GM19025 (cell line): ENCODE measurements around the gene USP7.
"Not testable (repeated sequence)": the region's sequence is repeated elsewhere in the genome, so short reads cannot be mapped to it uniquely, and the experiment has no call there.

ENCODE experiments used
- ATAC-seq: cut with Tn5 transposase; IDR thresholded peaks from one replicate; pipeline ENCODE4 v1.9.1; 2021; ENCODE audit warnings: mild to moderate bottlenecking, low read depth, moderate library complexity; ENCODE audit not compliant: unreplicated experiment

Gene USP7

DNA sequence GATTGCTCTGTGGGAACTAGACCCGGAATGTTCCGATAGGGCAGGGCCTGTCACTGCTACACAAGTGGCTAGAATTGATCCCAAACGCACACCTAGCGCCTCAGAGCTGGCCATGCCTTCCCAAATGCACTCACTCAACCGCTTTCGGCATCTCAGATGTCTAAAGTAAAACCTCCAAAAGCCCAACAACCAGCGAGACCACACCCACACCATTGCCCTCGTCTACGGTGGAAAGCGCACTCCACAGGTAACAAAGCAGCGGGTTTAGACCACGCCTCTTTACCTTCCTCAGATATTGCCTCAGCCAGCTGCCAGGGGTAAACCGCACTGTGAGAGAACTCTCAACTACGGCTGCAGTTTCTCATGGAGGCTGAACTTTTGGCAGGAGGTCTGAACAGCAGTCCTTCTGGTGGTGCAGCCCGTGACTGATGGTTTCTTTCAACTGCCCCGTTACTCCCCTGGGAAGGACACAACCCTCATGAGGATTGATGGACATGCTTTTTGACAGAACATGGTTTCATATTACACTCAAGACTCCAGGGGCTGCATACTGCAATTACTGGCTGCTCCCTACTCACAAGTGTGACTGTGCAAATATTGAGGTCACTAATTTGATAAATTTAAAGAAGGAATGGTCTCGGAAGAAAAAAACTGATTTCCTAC, 34.5 kb downstream of the USP7 start:
- ATAC-seq = peak; percentile 71

DNA sequence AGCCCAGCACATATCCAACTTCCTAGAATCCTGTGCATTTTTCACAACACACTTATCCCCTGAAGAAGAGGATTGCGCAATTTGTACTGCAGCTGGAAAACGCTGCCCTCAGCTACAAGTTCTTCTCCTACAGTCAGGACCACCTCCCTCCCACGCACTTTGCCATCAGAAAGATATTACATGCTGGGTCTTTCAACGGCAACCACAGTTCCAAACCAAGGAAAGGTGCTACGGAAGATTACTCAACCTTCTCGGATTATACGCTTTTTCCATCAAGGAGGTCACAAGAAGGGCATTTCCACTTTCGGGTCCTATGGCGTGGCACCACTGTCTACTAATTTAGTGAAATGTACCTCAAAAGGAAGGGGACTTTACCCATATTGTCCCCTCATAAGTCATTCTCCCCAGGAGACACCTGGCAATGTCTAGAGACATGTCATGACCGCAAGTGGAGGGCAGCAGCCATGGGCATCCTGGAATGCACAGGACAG, 35.2 kb downstream of the USP7 start:
- ATAC-seq = no peak

DNA sequence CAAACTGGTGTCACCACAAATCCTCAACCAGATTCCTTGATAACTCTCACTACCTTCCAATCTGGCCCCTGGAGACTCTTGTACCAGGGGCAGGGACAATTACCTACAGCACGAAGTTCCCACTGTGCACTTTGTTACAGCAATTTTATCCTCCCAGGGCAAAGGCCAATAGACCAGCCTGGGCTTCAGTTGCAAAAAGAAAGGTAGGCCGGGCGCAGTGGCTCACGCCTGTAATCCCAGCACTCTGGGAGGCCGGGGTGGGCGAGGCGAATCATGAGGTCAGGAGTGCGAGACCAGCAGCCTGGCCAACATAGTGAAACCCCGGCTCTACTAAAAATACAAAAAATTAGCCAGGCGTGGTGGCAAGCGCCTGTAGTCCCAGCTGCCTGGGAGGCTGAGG, 36.9 kb downstream of the USP7 start:
- no peak for ATAC-seq

- no peak for ATAC-seq
Measured at GRCh38 chr16:8925455-8925854, 38.3 kb downstream of the USP7 start.

GRCh38 chr16:8924214-8924613, 39.5 kb downstream of the USP7 start:
- ATAC-seq = no peak

GRCh38 chr16:8923199-8923598, 40.5 kb downstream of the USP7 start:
- no peak for ATAC-seq

DNA sequence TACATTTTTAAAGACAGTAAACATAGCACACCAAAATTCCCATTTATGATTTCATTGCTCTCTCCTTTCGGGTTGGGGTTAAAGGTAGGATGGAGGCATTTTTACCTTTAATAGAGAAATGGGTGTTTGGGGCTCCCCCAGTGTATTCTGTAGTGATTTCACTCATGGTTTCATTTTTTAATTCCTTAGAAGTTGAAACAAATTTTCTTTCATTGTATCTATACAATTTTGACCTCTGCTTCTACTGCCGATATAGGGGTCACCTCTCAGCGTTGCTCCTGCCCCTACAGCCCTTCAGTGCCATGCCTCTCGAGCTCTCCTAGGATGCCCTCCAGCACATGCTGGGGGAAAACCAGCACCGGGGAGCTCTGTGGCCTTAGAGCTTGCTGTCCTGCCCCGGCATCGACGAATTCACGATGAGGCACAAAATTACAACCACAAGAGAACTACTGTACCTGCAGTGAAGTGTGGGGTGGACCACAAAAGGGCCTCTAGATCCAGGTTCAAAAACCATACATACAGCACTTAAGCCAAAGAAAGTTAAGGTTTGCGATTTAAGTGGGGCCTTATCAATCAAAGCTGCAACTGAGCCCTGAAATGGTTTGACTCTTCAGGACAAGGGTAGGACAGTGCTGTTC, 42.2 kb downstream of the USP7 start:
- no peak for ATAC-seq

DNA sequence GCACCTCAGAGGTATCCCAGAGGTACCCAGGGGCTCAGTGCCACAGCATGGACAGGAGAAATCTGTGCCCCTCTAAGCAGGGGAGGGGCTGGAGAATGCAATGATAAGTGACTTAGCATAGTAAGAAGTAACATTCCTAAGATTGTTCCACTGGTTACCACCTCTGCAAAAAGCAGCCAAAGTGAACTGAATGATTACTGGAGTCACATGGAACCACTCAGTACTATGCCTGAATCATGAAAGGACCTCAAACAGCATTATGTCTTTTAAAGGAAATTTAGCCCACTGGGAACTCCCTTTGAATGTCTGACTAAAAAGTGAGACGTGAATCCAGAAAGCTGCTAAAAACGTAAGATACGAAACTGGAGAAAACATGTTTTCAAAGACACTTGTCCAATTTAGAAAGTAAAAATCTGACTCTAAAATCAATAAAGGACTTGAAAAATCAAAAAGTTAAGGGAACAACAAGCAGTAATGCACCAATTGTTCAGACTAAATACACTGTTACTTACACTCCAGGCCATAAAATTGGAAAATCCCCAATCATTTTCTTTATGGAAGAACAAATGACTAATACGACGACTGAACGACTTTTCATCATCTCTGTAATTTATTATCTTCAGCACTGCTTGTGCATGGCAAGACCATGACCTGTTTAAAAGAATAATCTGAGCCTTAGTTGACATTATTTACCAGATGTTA, 42.9 kb downstream of the USP7 start:
- ATAC-seq = no peak

- ATAC-seq = no peak
Measured at GRCh38 chr16:8919934-8920462, 43.7 kb downstream of the USP7 start.

GRCh38 chr16:8919089-8919933, 44.4 kb downstream of the USP7 start:
- ATAC-seq = no peak

GRCh38 chr16:8917336-8917735, 46.4 kb downstream of the USP7 start:
- ATAC-seq = not testable (repeated sequence)

DNA sequence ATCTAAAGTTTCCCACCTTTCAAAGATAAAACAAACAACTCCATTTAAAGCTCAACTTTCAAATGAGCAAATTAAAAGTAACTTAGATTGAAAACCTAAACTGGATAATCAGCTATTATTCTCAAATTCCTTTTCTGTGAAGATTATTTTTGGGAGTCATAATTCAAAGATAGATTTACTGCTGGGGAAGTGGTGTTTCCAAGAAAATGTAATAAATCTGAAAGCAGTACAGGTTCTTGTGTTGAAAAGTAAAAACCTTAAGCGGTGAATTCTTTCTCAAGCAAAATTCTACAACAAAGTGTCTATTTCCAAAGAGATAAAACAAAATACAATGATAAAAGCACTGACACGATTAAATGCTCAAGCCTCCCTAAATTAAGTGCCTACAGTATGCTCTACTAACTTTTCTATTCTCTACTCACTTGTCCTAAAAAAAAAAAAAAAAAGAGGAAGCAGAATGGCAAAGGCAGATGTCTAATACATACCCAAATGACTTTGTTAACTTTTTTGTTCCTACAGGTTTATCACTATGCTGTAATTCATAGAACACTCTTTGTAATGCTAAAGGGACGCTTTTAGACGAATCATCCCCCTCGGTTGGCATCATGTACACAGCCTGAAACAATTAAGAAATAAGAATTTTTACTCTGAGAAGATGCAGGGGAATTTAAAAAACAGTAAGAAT, 47.0 kb downstream of the USP7 start:
- ATAC-seq = no peak

GRCh38 chr16:8915722-8916301, 47.9 kb downstream of the USP7 start:
- ATAC-seq = no peak

GRCh38 chr16:8914098-8914497, 49.6 kb downstream of the USP7 start:
- no peak for ATAC-seq

DNA sequence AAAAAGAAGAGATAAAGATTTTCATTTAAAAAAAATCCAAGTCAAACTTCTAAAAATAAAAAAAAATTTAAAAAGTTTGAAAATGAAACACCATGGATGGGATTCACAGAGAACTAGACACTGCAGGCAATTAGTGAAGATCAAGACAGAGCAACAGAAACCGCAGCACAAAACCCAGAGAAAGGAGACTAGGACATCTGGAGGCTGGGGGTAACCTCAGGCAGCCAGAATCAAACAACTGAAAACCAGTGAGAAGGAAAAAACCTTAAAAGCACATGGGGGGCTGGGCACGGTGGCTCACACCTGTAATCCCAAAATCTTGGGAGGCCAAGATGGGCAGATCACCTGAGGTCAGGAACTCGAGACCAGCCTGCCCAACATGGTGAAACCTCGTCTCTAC, 50.9 kb downstream of the USP7 start:
- no peak for ATAC-seq

- no peak for ATAC-seq
Measured at GRCh38 chr16:8910811-8911210, 52.9 kb downstream of the USP7 start.

GRCh38 chr16:8908810-8909468, 54.8 kb downstream of the USP7 start:
- ATAC-seq = no peak

DNA sequence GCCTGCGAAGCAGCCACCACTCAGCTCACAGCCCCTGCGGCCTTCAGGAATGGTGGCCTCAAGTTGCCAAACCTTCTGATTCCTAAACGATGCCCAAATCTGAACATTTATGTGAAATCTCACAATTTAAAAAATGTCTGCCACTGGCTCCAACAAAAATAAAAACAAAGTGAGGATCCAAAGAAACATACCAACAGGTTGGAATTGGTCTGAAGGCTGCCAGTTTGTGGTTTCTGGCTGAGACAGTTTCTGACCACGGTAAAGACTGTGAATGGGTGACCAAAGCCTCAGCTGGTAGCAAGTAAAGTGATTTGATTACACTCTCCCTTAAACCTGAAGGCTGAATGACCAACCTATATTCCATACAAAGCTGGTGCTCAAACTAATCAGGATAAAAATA, 56.6 kb downstream of the USP7 start:
- no peak for ATAC-seq
